HG03097 (cell line): ENCODE data around the gene LDLRAP1.
"Not testable (repeated sequence)": the region's sequence is repeated elsewhere in the genome, so short reads cannot be mapped to it uniquely, and the experiment has no call there.

ENCODE experiments used
- ATAC-seq: cut with Tn5 transposase; IDR thresholded peaks from one replicate; pipeline ENCODE4 v1.9.1; 2021; ENCODE audit not compliant: unreplicated experiment, low FRiP score

Gene LDLRAP1

DNA sequence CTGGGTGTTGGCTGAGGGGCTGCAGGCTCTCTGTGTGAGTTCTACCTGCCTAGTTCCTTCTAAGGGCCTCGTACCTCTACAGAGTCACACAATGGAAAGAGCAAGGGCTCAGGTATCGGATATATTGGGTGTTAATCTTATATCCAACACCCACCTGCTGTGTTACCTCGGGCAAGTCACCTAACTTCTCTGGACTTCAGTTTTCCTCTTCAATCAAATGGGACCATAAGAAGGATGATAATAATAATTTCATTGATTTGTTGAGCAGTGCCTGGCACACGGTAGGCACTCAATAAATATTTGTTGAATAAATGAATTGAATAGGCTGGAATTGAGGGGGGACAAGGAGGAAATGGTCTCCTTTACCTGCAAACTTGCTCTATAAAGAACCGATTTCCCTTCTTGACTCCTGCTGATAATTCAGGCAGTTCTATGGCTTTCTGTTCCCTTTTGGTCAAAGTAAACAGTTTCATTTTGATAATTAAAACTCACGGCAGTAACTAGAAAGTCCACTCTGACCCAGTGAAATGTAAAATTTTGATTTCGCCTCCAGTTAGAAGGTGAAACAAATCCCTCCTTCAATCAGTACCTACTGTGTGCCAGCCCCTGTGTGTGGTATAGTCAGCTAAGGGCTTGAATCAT lies 56.7 kb downstream of the LDLRAP1 start:
- no peak for ATAC-seq

DNA sequence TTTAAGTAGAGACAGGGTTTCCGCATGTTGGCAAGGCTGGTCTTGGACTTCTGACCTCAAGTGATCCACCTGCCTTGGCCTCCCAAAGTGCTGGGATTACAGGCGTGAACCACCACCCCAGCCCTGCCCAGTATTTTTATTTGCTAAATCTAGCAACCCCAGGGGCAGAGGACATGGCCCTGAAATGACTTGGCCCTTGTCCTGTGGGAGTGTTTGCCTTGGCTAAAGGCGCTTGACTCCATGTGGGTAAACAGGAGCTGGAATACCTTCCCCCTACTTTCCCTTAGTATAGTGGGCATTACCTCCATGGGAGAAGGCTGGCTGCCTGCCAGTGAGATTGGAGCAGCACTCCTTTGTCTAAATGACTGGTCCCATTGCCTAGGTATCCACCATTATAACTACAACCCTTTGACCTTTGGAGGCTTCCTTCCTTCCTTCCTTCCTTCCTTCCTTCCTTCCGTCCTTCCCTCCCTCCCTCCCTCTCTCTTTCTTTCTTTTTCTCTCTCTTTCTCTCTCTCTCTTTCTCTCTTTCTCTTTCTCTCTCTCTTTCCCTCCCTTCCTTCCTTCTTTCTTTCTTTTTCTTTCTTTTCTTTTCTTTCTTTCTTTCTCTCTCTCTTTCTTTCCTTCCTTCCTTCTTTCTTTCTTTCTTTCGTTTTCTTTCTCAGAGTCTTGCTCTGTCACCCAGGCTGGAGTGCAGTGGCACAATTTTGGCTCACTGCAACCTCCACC lies 57.7 kb downstream of the LDLRAP1 start:
- ATAC-seq: not testable (repeated sequence)

DNA sequence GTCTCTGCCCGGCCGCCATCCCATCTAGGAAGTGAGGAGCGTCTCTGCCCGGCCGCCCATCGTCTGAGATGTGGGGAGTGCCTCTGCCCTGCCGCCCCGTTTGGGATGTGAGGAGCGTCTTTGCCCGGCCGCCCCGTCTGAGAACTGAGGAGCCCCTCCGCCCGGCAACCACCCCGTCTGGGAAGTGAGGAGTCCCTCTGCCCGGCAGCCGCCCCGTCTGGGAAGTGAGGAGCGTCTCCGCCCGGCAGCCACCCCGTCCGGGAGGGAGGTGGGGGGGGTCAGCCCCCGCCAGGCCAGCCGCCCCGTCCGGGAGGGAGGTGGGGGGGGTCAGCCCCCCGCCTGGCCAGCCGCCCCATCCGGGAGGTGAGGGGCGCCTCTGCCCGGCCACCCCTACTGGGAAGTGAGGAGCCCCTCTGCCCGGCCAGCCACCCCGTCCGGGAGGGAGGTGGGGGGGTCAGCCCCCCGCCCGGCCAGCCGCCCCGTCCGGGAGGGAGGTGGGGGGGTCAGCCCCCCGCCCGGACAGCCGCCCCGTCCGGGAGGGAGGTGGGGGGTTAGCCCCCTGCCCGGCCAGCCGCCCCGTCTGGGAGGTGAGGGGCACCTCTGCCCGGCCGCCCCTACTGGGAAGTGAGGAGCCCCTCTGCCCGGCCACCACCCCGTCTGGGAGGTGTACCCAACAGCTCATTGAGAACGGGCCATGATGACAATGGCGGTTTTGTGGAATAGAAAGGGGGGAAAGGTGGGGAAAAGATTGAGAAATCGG lies 60.6 kb downstream of the LDLRAP1 start:
- ATAC-seq: not testable (repeated sequence)

DNA sequence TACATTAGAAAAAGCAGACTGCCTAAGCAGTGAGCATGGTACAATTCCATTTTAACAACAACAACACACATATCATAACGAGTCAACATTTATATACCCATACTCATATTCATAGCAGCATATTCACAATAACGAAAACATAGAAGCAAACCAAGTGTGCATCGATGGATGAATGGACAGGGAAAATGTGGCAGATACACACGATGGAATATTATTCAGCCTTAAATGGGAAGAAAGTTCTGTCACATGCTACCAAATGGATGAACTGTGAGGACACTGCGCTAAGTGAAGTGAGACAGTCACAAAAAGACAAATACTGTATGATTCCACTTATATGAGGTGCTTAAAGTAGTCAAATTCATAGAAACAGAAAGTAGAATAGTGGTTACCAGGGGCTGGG lies 63.7 kb downstream of the LDLRAP1 start:
- no peak for ATAC-seq

DNA sequence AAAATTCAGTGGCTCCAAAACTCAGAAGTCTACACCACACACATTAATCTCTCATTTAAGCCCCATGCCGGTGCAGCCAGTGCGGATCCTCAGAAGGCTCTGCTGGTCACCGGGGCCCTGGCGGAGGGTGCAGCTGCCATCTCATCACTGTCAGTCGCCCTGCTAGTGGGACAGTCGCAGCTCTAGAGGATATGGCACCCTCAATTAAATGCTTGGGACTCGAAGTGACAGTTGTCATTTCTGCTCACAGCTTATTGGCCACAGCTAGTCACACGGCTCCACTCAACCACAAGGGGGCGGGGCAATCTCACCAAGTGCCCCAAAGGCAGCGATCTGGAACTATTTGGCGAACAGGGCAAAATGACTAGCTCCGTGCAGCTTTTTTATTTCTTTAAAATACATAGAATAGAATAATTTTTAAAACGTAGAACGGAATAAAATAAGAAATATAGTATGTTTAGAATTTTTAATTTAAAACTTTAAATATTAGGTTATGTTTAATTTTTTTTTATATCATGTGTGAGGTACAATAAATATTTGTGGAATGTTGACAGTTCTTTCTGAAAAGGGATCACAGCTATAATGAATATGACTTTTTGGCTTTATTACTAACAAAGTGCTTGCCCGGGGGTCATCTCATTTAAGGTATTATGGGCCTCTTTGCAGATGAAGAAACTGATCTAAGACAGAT lies 65.2 kb downstream of the LDLRAP1 start:
- peak; percentile 67 for ATAC-seq

DNA sequence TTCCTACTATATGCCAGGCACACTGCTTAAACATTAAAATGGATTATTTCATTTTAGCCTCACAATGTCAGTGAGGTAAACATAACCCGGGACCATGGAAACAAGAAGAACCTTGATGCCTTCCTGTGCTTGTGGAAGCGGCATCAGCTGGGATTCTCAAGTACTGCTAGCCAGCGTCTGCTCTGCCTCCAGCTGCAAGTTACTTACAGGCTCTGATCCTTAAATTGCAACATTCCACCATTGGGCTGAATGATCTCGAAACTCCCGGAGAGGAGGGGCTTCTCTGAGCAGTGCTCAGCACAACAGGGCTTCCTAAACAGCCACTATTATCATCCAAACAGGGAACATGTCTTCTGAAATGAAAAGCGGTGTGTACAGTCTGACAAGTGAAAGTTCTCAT lies 66.5 kb downstream of the LDLRAP1 start:
- ATAC-seq: no peak

DNA sequence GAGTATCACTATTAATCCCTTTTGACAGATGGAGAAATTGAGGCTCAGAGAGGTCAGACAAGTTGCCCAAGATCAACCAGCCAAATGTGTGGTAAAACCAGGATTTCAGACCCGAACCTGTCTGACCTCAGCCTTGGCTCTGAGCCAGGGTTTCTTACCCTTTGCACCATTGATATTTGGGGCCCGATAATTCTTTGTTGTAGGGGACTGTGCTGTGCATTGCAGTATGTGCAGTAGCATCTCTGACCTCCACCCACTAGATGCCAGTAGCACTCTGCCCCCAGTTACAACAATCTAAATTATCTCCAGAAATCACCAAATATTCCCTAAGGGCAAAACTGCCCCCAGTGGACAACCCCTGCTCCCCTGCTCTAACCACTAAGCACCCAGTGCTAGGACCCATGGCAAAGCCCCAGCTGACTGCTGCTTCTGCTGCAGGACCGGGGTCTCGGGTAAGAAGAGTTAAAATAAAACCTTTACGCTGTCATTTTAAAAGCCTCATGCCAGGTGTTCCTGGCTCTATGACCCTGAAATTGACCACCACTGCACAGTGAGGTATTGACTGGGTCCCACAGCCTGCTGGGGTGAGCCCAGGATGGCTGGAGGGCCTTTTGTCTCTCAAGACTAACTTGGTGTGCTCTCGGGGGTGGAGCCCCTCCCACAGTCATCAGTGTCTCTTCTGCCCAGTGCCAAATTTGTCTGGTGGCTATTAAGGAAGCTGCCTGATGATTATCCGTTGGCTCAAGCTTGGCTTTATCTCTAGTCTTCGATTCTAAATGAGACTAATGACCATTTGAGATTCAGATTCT lies 67.6 kb downstream of the LDLRAP1 start:
- ATAC-seq: no peak

DNA sequence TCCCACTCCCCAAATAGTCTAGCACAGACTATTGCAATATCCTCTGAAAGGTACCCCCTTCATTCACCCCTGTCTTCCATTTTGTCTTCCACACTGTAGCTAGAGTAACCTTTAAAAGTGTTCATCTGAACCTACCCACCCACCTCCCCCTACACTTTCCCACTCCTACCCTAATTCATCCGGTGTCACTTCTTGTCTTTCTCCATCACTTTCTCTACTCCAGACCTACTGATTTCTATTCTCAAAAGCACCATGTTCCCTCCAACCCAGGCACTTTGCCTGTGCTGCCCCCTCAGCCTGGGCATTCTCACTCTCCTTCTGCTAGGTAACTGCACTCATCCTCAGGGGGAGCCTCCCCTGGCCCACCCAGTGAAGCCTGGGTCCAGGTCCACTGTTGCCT lies 68.4 kb downstream of the LDLRAP1 start:
- no peak for ATAC-seq

DNA sequence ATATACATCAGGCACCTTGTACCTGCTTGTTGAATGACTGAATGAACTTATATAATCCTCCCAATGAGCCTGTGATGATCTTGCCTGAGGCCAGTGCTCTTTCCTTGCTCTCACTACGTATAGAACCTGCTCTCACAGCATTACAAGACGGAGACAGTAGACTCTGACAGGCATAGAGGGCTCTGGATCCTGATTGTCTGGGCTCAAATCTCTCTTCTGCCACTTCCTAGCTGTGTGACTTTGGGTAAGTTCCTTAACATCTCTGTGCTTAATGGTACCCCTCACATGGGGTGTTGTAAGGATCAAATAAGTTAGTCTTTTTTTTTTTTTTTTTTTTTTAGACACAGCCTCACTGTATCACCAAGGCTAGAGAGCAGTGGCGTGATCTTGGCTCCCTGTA lies 69.0 kb downstream of the LDLRAP1 start:
- no peak for ATAC-seq

DNA sequence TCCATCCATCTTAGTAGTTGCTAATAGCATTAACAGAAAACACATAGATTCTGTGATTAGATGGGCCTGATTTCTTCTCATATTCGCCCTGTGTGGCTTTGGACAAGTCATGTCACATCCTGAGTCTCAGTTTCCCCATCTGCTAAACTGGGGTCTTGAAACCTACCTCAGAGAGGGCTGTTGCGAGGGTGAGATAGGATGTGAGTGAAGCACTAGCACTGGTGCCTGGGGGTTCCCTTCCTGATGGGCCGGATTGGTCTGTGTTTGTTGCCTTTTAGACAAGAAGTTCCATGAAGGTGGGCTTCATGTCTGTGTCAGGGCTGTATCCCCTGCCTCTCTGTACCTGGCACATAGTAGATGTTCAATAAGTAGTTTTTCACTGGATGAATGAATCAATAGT lies 69.7 kb downstream of the LDLRAP1 start:
- no peak for ATAC-seq

DNA sequence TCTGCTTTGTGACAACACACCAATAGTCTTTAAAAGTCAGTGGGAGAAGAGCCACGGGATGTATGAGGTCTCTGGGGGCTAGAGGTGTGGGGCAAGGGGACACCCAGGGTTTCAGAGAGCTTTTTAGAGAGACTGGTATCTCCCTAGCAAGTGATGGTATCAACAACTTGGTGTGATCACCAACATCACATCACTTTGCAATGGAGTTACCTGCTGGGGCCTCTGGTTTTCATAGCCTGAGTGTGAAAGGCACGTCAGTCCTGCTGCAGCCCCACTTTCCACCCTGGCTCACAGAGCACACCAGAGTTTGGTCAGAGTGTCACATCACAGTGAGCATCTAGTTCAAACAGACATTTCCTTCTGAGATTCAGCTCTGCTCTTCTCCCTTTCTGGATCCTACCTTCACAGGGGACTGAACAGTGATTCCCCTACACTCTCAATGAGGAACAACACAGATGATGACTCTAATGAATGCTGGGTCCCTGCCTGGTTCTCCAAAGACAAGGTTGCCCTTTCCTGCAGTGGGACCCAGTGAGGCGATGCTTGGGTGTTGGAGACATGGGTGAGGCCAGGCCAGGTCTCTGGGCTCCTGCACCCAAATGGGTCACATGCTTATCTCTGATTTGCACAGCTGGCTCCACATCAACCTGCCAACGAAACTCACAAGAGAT lies 71.2 kb downstream of the LDLRAP1 start:
- no peak for ATAC-seq

DNA sequence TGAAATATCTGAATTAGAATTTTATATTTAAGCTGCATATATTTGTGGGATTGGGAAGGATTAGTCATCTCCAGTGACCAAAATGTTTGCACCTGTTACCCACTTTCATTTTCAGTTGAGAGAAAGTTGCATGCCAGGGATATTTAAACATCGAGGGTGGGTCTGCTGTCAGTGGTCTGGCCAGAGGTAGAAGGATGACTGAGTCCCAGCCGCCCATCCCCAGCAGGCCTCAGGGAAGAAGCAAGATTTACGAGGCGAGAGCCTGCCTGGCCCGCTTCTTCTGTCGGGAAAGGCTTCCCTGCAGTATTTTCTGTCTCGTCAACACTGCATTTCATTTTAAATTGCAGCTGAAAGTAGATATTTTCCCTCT lies 71.8 kb downstream of the LDLRAP1 start:
- no peak for ATAC-seq

DNA sequence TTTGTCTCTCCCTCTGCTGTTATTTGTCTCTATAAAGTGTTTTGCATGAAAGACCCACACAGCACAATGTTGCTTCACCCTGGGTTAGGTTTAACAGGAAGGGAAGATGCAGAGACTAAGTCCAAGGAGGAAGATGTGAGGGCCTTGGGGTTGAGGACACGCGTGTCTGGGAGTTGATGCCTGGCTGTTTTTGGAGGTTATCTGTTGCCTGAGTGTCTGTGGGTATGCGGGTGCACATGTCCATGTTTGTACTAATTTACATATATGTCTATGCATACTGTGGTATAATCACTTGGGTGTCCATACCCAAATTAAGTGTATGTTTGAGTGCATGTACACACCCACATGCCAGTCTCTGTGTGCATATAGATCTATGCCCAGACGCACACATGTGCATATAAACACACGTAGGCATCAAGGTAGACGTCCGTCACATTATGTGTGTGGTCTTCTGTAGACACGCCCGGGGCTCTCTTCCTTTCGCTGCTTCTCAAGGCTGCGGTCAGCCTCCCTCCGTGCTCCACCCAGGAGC lies 72.2 kb downstream of the LDLRAP1 start:
- peak; percentile 3 for ATAC-seq

DNA sequence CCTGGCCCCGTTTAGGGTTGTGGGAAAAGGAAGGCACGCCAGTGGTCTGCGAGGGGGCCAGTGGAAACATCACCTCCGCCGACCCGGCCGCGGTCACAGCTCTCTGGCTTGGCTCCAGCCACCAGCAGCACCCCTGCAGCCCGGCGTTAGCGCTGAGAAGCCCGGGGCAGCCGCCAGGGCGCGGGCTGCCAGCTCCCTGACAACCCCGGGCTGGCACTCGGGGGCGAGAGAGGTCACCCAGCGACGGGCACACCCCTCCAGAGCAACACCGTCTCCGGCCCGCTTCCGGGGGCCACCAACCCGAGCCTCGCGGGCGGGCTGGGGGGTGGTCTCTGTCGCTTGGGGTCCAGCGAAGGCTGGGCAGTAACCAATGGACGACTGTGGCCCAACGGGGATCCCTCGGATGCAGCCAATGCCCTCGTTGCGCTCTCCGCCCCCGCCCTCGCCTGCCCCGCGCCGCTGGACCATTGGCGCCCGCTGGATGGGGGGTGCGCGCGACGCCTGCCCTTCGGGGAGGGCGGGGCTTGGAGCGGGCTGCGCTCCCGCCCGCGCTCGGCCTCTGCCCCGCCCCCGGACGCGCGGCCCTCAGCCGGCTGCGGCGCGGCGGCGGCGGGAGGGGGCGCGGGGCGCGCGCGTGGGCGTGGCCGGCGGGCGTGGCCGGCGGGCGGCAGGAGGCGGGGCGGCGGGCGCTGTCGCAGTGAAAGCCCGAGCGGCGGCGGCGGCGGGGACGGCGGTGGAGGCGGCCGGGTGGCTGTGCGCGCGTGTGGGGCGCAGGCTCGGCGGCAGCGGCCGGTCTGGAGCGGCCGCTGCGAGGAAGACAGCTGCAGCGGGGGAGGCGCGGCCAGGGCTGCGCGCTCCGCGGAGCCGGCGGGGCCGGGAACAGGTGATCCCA lies 72.9 kb downstream of the LDLRAP1 start, which contains the start of gene MAN1C1:
MAN1C1 (plus strand) TSS at position 697 of the 892 bp plus-strand sequence. CDS start 1,007 bp downstream, outside the sequence.
- ATAC-seq: peak; percentile 60

DNA sequence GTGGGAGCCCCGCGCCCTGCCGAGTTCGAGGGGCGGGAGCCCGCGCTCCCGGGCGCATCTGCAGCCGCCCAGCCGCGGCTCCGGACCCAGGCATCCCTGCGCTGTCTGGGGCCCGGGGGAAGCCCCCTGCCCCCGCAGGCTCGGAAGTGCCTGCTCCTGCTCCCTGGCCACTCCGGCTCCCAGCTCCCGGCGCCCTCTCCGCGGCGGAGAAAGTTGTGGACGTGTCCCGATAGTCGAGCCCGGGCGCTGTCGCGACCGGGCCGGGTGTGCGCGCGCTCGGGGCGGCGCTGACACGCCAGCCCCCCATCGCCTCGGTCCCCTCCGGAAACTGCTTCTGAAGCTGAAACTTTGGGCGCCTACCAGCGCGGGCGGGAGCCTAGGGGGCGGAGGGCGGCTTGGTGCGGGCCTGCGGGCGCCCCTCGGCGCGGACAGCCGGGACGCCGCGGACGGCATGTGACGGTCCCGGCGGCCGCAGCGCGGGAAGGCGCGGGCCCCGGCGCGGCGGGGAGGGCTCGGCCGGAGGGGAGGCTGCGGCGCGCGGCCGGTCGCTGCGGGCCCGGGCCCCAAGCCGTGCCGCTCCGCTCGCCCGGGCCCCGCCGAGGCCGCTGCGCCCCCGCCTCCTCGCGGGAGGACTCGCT lies 73.7 kb downstream of the LDLRAP1 start:
- ATAC-seq: no peak

DNA sequence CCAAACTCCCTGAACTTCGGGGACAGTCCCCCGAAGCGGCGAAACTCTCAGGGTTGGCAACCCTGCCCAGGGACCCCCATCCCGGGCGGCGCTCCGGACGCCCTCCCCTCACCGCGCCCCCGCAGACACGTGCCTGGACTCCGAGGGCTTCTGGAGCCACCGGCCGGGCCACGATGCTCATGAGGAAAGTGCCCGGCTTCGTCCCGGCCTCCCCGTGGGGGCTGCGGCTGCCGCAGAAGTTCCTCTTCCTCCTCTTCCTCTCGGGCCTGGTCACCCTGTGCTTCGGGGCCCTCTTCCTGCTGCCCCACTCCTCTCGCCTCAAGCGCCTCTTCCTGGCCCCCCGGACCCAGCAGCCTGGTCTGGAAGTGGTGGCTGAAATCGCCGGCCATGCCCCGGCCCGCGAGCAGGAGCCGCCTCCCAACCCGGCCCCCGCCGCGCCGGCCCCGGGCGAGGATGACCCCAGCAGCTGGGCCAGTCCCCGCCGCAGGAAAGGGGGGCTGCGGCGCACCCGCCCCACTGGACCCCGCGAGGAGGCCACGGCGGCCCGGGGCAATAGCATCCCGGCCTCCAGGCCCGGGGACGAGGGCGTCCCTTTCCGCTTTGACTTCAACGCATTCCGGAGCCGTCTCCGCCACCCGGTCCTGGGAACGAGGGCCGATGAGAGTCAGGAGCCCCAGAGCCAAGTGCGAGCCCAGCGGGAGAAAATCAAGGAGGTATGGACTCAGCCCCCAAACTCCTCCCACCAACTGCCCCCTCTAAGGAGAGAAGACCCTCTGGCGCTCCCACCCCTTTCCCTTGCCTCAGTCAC lies 74.4 kb downstream of the LDLRAP1 start:
- ATAC-seq: no peak

DNA sequence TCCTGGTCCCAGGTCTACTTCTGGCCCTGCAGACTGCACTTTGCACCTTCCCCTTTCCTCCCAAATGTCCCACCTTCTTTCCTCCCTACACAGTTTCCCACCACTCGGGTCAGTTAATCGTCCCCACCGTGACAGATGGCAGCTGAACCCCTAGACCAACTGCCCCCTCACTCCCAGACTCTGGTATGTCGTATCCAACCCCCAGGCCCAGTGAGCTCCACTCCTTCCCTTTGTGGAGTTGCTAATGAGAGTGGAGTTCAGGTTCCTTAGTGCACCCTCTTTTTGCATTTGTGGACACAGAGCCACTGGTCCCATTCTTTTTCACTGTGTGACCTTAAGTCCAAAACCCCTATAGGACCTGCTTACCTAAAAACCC lies 75.0 kb downstream of the LDLRAP1 start:
- no peak for ATAC-seq
